Measurements from ENCODE around the gene S100A2. TPM values are rescaled to one million over a fixed set of nuclear protein-coding genes. Genes with fewer than 3 reads are reported as not detected.
A peak's percentile ranks its signal among the peaks of the same experiment; 100 is the strongest.

S100A2 gene
- total RNA-seq, 1 experiment from 2014 or later, result 147 TPM

GRCh38 chr1:153546796-153547559 lies 18.7 kb downstream of the S100A2 start:
- Histone ChIP-seq H3K4me3 (no peak overlapping the region), H3K9me2 (ENCODE audit: insufficient read depth) (no peaks in the 10 kb centered on the region), H3F3A (ENCODE audit: insufficient read depth, low read depth) (peaks cover 21% of the 10 kb centered on the region), H3K27me3 (ENCODE audit: insufficient read depth, low read depth) (no peaks in the 10 kb centered on the region), H3K79me2 (ENCODE audit: low read depth) (peaks cover 16% of the 10 kb centered on the region; the same call in 1 of the 2 replicates), H3K36me3 (ENCODE audit: low read depth) (no peaks in the 10 kb centered on the region), H3K4me2 (no peak overlapping the region), H3K27ac (no peak overlapping the region), H3K4me1 (replicated peaks; ENCODE audit: insufficient read depth) (peaks cover 74% of the 10 kb centered on the region), H3K9me3 (ENCODE audit: insufficient read depth, low read depth) (no peaks in the 10 kb centered on the region), H2AFZ (no peak overlapping the region), H4K20me1 (ENCODE audit: insufficient read depth) (no peaks in the 10 kb centered on the region)
- ChIA-PET CTCF (interaction anchor here (0.6 kb wide), 1 partner anchor 9 kb away, joined by 5 read pairs; no protein-coding TSS in a partner anchor), POLR2A (ENCODE audit: unreplicated experiment) (interaction anchor here (2.2 kb wide), 1 partner anchor 19 kb away, joined by 26 read pairs; the partner anchor contains the start of gene S100A2)
- no TSS peak for BruUV-seq (replicated peaks)
- intact Hi-C loops (cut with micrococcal nuclease; ENCODE audit: unreplicated experiment), result no loop called here
- DNase-seq, result no peak
- TF ChIP-seq, protein P1, sequence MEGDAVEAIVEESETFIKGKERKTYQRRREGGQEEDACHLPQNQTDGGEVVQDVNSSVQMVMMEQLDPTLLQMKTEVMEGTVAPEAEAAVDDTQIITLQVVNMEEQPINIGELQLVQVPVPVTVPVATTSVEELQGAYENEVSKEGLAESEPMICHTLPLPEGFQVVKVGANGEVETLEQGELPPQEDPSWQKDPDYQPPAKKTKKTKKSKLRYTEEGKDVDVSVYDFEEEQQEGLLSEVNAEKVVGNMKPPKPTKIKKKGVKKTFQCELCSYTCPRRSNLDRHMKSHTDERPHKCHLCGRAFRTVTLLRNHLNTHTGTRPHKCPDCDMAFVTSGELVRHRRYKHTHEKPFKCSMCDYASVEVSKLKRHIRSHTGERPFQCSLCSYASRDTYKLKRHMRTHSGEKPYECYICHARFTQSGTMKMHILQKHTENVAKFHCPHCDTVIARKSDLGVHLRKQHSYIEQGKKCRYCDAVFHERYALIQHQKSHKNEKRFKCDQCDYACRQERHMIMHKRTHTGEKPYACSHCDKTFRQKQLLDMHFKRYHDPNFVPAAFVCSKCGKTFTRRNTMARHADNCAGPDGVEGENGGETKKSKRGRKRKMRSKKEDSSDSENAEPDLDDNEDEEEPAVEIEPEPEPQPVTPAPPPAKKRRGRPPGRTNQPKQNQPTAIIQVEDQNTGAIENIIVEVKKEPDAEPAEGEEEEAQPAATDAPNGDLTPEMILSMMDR (conservative IDR thresholded peaks at IDR 0.05), result no peak
- no peak for TF ChIP-seq EZH2 (IDR thresholded peaks at IDR 0.05; ENCODE audit: low read depth)

GRCh38 chr1:153546371-153546770 lies 19.3 kb downstream of the S100A2 start:
- Histone ChIP-seq H3K36me3 (ENCODE audit: low read depth) (no peaks in the 10 kb centered on the region), H3K9me3 (ENCODE audit: insufficient read depth, low read depth) (no peaks in the 10 kb centered on the region), H2AFZ (no peak overlapping the region), H3F3A (ENCODE audit: insufficient read depth, low read depth) (peaks cover 27% of the 10 kb centered on the region), H3K27me3 (ENCODE audit: insufficient read depth, low read depth) (no peaks in the 10 kb centered on the region), H3K4me2 (no peak overlapping the region), H3K27ac (peak overlapping the region; percentile 67; the same call in 1 of the 2 replicates), H3K4me1 (replicated peaks; ENCODE audit: insufficient read depth) (peaks cover 81% of the 10 kb centered on the region), H3K9me2 (ENCODE audit: insufficient read depth) (no peaks in the 10 kb centered on the region), H3K79me2 (ENCODE audit: low read depth) (peaks cover 16% of the 10 kb centered on the region; the same call in 1 of the 2 replicates), H4K20me1 (ENCODE audit: insufficient read depth) (no peaks in the 10 kb centered on the region), H3K4me3 (no peak overlapping the region)
- intact Hi-C loops (cut with micrococcal nuclease; ENCODE audit: unreplicated experiment), result no loop called here
- no TSS peak for BruUV-seq (replicated peaks)
- no peak for DNase-seq
- ChIA-PET POLR2A (ENCODE audit: unreplicated experiment) (interaction anchor here (0.6 to 2.2 kb wide), 2 partner anchors 20 to 22 kb away, joined by 3 to 26 read pairs; partner anchors contain the start of gene S100A2), CTCF (interaction anchor here (0.6 to 1.0 kb wide), 2 partner anchors 9 to 35 kb away, joined by 4 to 5 read pairs; no protein-coding TSS in a partner anchor)
- no peak for TF ChIP-seq EZH2 (IDR thresholded peaks at IDR 0.05; ENCODE audit: low read depth)
- TF ChIP-seq, protein P1 (conservative IDR thresholded peaks at IDR 0.05), result no peak

DNA sequence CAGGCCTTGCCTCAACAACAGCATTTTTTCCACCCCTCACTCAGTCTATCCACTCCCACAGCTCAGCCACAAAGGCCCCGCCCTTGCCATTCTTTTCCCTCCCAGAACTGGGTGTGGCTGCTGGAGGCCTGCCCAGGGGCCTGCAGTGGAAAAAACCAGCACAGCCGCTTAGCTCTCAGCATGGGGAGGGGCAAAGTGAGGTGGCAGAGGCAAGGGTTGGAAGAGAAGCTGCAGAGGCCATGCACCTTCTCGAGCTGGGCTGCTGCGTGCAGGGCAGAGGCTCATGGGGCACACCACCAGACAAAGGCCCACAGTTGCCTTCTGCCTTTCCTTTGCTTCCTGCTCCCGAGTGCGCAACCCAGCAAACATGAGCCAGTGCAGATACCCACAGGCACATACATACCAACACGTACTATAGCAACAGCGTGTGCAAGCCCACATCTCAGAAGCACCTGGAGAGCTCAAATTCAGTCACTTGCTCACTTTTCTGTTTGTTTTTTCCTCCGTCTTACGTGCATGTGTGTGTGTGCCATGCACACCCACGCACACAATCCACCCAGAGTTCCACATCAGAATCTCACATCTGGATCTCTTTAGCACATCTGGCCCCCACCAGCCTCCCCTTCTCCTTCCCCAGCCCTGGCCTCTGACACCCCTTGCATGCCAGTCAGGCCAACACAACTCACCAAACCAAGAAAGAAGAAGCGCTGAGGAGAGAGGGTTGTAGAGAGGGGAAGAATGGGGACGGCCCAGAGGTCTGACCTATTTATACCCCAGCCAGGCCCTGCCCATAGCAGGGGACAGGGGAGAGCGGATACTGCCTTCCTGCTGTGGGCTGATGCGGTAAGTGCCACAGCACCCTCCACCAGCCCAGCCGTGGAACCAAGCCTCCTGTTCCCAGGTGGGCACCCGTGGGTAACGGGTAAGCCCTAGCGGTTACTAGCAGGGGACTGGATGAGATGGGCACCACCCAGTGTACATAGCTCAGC lies 20.3 kb downstream of the S100A2 start, which contains the start of gene S100A4:
S100A4 (minus strand) TSS at position 740 of the 989 bp plus-strand sequence. CDS start 1,012 bp downstream, outside the sequence.
- peak within 1 kb of the TSS; percentile 89 for H3K4me2 ChIP-seq
- intact Hi-C loops (cut with micrococcal nuclease; ENCODE audit: unreplicated experiment), result no loop called here
- peaks cover 91% of the 10 kb centered on the region for H3K4me1 ChIP-seq (replicated peaks; ENCODE audit: insufficient read depth)
- H3K27ac ChIP-seq, result peak within 1 kb of the TSS; percentile 67
- peaks cover 16% of the 10 kb centered on the region; the same call in 1 of the 2 replicates for H3K79me2 ChIP-seq (ENCODE audit: low read depth)
- H3F3A ChIP-seq (ENCODE audit: insufficient read depth, low read depth), result peaks cover 37% of the 10 kb centered on the region
- peak; percentile 91 to 98 for DNase-seq
- no peaks in the 10 kb centered on the region for H3K9me3 ChIP-seq (ENCODE audit: insufficient read depth, low read depth)
- TF ChIP-seq, protein P1 (conservative IDR thresholded peaks at IDR 0.05), result no peak
- TF ChIP-seq EZH2 (IDR thresholded peaks at IDR 0.05; ENCODE audit: low read depth), result no peak
- BruUV-seq (replicated peaks), result no TSS peak
- H3K27me3 ChIP-seq (ENCODE audit: insufficient read depth, low read depth), result no peaks in the 10 kb centered on the region
- ChIA-PET POLR2A (ENCODE audit: unreplicated experiment) (interaction anchor here (0.5 to 2.2 kb wide), 13 partner anchors 9 to 1007 kb away, joined by 3 to 34 read pairs (median 7); partner anchors contain the start of genes CHTOP, S100A2 and S100A6), CTCF (interaction anchor here (0.5 to 1.0 kb wide), 5 partner anchors 21 to 1544 kb away, joined by 3 to 8 read pairs (median 4); partner anchors contain the start of gene S100A13)
- peak within 1 kb of the TSS; percentile 61 for H3K4me3 ChIP-seq
- no peaks in the 10 kb centered on the region for H3K36me3 ChIP-seq (ENCODE audit: low read depth)
- no peaks in the 10 kb centered on the region for H4K20me1 ChIP-seq (ENCODE audit: insufficient read depth)
- H2AFZ ChIP-seq, result peak within 1 kb of the TSS; percentile 65; the same call in 1 of the 2 replicates
- no peaks in the 10 kb centered on the region for H3K9me2 ChIP-seq (ENCODE audit: insufficient read depth)

Data from PC-9 (cell line).